Dermis microvascular lymphatic vessel endothelial cell (primary cell): ENCODE measurements around the gene MRM3. TPM values are rescaled to one million over a fixed set of nuclear protein-coding genes. Genes with fewer than 3 reads are reported as not detected.
"Not testable (repeated sequence)": the region's sequence is repeated elsewhere in the genome, so short reads cannot be mapped to it uniquely, and the experiment has no call there.

Experiments
- DNase-seq, 2 donors: peaks; one replicate each; pipeline versions ENCODE4 v3.0.0 to v3.0.0-alpha.2; 2010; ENCODE audit warnings: low read depth in 2 of 2
- total RNA-seq: library from RNA; depleted of rRNA; stranded (reverse); fragments of >200 nt; gene quantifications from 2 replicates; pipeline ENCODE4 v1.2.1, GENCODE V29; 2014

Gene MRM3
- total RNA-seq, 1 donor from 2014 or later, result 11.9 TPM

DNA sequence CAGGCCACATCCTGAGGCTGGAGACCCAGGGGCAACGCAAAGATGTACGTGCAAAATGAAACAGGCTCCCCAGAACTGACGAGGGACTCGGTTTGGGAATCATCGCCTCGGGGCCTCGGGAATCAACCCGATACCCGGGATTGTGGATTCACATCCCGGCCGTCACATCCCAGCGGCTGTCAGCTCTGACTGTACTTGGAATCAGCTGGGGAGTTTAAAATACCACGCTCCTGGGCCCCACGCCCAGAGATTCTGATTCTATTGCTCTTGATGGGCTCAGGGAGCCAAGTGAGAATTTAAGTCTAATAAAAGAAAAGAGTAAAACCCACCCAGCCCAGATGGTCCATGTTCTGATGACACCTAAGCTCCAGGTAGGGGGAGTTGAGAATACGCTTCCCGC, 42.2 kb downstream of the MRM3 start:
- DNase-seq, result no peak

DNA sequence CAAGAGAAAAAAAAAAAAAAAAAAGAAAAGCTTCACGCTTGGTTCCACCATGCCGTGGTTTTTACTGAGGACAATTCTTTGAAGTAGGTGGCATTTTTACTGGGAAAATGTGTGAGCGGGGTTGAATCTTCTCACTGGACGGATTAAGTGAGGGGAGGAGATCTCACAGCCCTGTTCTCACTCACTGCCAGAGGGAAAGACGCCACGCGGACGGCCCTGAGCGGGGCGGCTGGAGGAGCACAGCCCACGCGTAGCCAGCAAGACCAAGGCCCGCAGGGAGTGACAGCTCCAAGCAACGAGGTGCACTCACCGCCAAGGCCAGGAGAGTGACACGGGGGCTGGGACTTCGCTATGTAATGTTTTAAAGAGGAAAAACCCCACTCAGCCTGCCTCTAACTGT, 43.1 kb downstream of the MRM3 start:
- DNase-seq, result no peak

- DNase-seq, result no peak
Measured at GRCh38 chr17:826778-827177, 44.6 kb downstream of the MRM3 start.

DNA sequence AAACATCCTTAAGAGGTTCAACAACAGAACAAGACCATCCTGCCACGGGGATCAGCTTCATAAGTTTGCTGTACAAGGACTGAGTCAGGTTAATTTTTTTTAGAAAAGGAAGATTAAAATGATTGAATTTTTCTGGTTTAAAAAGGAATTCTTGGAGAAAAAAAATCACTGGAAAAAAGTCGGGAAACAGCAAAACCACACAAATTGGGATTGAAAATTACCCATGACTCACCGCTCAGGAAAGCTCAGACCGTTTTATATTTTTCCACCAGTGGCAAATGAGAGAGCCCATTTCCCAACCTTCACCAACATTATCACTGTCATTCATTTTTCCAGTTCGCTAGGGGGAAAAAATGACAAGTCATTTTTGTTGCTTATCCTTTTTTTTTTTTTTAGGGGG, 46.6 kb downstream of the MRM3 start:
- peak in 1 of 2 donors; percentile 51 for DNase-seq

GRCh38 chr17:829614-830013, 47.5 kb downstream of the MRM3 start:
- DNase-seq, result not testable (repeated sequence)

- DNase-seq, result no peak
Measured at GRCh38 chr17:830381-830780, 48.2 kb downstream of the MRM3 start.

DNA sequence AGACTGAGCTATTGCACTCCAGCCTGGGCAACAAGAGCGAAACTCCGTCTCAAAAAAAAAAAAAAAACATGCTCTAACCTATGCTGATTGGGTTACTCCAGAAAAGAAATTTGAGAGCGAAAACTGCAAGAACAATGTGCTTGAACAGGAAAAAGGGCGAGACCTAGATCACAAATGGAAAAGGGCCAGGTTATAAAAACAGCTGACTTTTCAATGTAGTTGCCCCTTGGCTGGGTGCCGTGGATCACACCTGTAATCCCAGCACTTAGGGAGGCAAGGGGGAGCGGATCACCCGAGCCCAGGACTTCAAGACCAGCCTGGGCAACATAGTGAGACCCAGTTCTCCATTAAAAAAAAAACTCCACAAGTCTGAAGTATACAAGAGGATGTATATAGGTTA, 48.8 kb downstream of the MRM3 start:
- peak in 1 of 2 donors; percentile 42 for DNase-seq

- no peak for DNase-seq
Measured at GRCh38 chr17:834136-834535, 52.0 kb downstream of the MRM3 start.

DNA sequence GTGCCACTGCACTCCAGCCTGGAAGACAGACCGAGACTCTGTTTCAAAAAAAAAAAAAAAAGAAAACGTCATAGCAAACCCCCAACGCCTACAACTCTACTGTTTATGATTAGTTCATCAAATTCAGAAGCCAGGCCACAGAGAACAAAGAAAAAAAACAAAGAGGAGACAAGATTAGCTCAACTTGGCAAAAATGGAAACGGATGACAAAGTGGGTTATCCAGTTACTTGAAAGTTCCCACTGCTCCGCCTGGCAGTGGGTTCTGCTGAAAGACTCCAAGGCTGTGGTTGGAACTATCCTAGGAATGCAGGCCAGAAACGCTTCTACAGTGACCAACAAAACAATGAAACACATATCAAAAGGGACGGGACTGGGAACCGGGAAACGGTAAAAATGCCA, 53.1 kb downstream of the MRM3 start:
- DNase-seq, result no peak

DNA sequence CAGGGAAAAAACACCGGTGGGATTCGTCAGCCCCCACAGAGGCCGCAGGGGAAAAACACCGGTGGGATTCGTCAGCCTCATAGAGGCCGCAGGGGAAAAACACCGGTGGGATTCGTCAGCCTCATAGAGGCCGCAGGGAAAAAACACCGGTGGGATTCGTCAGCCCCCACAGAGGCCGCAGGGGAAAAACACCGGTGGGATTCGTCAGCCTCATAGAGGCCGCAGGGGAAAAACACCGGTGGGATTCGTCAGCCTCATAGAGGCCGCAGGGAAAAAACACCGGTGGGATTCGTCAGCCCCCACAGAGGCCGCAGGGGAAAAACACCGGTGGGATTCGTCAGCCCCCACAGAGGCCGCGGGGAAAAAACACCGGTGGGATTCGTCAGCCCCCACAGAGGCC, 53.6 kb downstream of the MRM3 start:
- DNase-seq, result not testable (repeated sequence)

GRCh38 chr17:836151-836550, 54.0 kb downstream of the MRM3 start:
- no peak for DNase-seq

DNA sequence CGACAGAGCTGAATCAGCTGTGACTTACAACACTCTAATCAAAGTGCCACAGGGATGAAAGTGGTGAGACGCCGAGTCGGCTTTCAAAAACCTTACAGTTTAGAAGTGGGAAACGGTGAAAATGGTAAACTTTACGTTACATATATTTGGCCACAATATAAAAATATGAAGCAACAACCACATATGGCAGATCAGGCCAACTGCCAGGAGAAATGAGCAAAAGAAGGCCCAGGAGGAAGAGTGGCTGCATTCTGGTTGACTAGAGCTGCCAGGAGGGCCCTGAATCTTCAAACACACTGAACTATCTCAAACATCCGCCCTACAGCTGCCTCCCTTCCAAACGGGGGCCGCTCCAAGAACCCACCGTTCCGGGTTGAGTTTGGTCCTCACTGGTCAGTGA, 56.3 kb downstream of the MRM3 start:
- no peak for DNase-seq

DNA sequence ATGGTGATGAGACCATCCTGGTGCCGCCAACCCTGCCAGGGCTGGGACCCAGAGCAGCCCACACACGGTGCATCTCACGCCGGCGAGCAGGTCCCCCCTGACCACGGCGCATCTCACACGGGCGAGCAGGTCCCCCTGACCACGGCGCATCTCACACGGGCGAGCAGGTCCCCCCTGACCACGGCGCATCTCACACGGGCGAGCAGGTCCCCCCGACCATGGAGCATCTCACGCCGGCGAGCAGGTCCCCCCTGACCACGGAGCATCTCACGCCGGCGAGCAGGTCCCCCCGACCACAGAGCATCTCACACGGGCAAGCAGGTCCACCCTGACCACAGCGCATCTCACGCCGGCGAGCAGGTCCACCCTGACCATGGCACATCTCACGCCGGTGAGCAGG, 59.2 kb downstream of the MRM3 start:
- no peak for DNase-seq

Other genes with a start within 250 kb of the MRM3 start
- 8.0 and 12.4 TPM in 2 replicates for gene VPS53, start 67.5 kb upstream of the MRM3 start, total RNA-seq
- 9.0 and 23.5 TPM in 2 replicates for gene TLCD3A, start 49.8 kb upstream of the MRM3 start, total RNA-seq
- 8.6 and 11.9 TPM in 2 replicates for gene GEMIN4, start 30.1 kb upstream of the MRM3 start, total RNA-seq
- gene GLOD4, start 73 bp upstream of the MRM3 start, total RNA-seq, result 40.0 and 42.7 TPM in 2 replicates
- 91.7 and 163 TPM in 2 replicates for gene NXN, start 197.4 kb downstream of the MRM3 start, total RNA-seq
- gene TIMM22, start 214.8 kb downstream of the MRM3 start, total RNA-seq, result 14.0 and 15.6 TPM in 2 replicates